K562 (cell line): ENCODE measurements around the gene ANGEL2. TPM values are rescaled to one million over a fixed set of nuclear protein-coding genes. Genes with fewer than 3 reads are reported as not detected.
A peak's percentile ranks its signal among the peaks of the same experiment; 100 is the strongest.

Source experiments
- ARNT ChIP-seq, 2 experiments: fragments of 450-650 bp; IDR thresholded peaks; 2 replicates each; pipeline ENCODE4 v1.6.1; 2016; ENCODE audit warnings: mild to moderate bottlenecking in 1 of 2
- ATF4 ChIP-seq: fragments of 450-650 bp; formaldehyde crosslinking; IDR thresholded peaks from 2 replicates; pipeline ENCODE4 v1.4.0; 2022; ENCODE audit warnings: mild to moderate bottlenecking, moderate library complexity
- C11orf30 ChIP-seq: fragments of 450-650 bp; IDR thresholded peaks from 2 replicates; pipeline ENCODE4 v1.6.1; 2016; ENCODE audit warnings: low read depth, mild to moderate bottlenecking
- CLOCK ChIP-seq: fragments of 250-450 bp; sonication (Bioruptor Pico); IDR thresholded peaks from 2 replicates; pipeline ENCODE4 v1.4.0; 2020; ENCODE audit warnings: mild to moderate bottlenecking, moderate library complexity, borderline replicate concordance
- GABPA ChIP-seq: fragments of 200-800 bp; sonication (Bioruptor generic); conservative IDR thresholded peaks from 2 replicates; pipeline ENCODE4 v1.6.1; 2016; ENCODE audit warnings: low read depth, missing genetic modification characterization, missing compliant biosample characterization
- HLTF ChIP-seq: fragments of 450-650 bp; IDR thresholded peaks from 2 replicates; pipeline ENCODE4 v1.6.1; 2016
- HNRNPL ChIP-seq: fragments of 200-400 bp; formaldehyde crosslinking; IDR thresholded peaks from 2 replicates; pipeline ENCODE4 v1.6.1; 2017; ENCODE audit warnings: low read depth, mild to moderate bottlenecking, low read length
- KDM1A ChIP-seq, 2 experiments: fragments of 450-650 bp; IDR thresholded peaks; 2 replicates each; pipeline ENCODE4 v1.6.1; 2016; ENCODE audit warnings: mild to moderate bottlenecking in 2 of 2
- NFE2L1 ChIP-seq: fragments of 450-650 bp; IDR thresholded peaks from 2 replicates; pipeline ENCODE4 v1.6.1; 2016; ENCODE audit warnings: missing genetic modification characterization, low read depth, mild to moderate bottlenecking, missing compliant biosample characterization, moderate library complexity, borderline replicate concordance
- PHF21A ChIP-seq: fragments of 450-650 bp; IDR thresholded peaks from 2 replicates; pipeline ENCODE4 v1.6.1; 2017; ENCODE audit warnings: low read depth, borderline replicate concordance
- PURB ChIP-seq: sonication (generic); formaldehyde crosslinking; IDR thresholded peaks from 2 replicates; pipeline ENCODE4 v1.9.0; 2021; ENCODE audit warnings: low read depth, mild to moderate bottlenecking, missing genetic modification reagents
- SRF ChIP-seq, 2 experiments: fragments of 250-450, 450-650 bp in 1 of 2; sonication (Bioruptor Pico) in 1 of 2; sonication (generic) in 1 of 2; formaldehyde crosslinking; IDR thresholded peaks; 2 replicates each; pipeline versions ENCODE4 v1.5.0 to v1.5.1; 2020 to 2022; ENCODE audit warnings: mild to moderate bottlenecking in 1 of 2, missing genetic modification reagents in 1 of 2
- SRSF1 ChIP-seq: fragments of 200-400 bp; formaldehyde crosslinking; IDR thresholded peaks from 2 replicates; pipeline ENCODE4 v1.6.1; 2017; ENCODE audit warnings: mild to moderate bottlenecking, low read depth, low read length, moderate library complexity
- TAF15 ChIP-seq: fragments of 200-400 bp; formaldehyde crosslinking; IDR thresholded peaks from 2 replicates; pipeline ENCODE4 v1.6.1; 2017; ENCODE audit warnings: mild to moderate bottlenecking, low read depth, low read length, moderate library complexity
- ZFP1 ChIP-seq: fragments of 450-650 bp; formaldehyde crosslinking; IDR thresholded peaks from 2 replicates; pipeline ENCODE4 v1.4.0; 2020; ENCODE audit warnings: mild to moderate bottlenecking, mixed read lengths
- ZNF444 ChIP-seq: fragments of 250-450 bp; sonication (Bioruptor Pico); IDR thresholded peaks from 2 replicates; pipeline ENCODE4 v1.4.0; 2020; ENCODE audit warnings: mild to moderate bottlenecking, moderate library complexity
- ZNF583 ChIP-seq: fragments of 250-450 bp; sonication (Bioruptor Pico); IDR thresholded peaks from 2 replicates; pipeline ENCODE4 v1.4.0; 2020
- ZNF695 ChIP-seq: fragments of 450-650 bp; formaldehyde crosslinking; IDR thresholded peaks from 2 replicates; pipeline ENCODE4 v1.4.0; 2020; ENCODE audit warnings: mild to moderate bottlenecking, moderate library complexity
- ZNF830 ChIP-seq: fragments of 250-450 bp; sonication (Bioruptor Pico); IDR thresholded peaks from 2 replicates; pipeline ENCODE4 v1.5.0; 2021; ENCODE audit warnings: mild to moderate bottlenecking
- polyA plus RNA-seq, 8 experiments: library from polyadenylated mRNA; depleted of rRNA in 4 of 8; stranded (reverse) in 5 of 8; unstranded in 3 of 8; fragments of >200 nt; fragmentation: Nextera tagmentation in 2 of 8; fragmentation: Illumina TruSeq in 1 of 8; extraction: Ambion mirVana in 2 of 8; extraction: Trizol in 1 of 8; gene quantifications; 2 replicates each; pipeline versions ENCODE4 v1.2.1 to v1.2.3, GENCODE V29; 2011 to 2014; ENCODE audit warnings: inconsistent platforms in 1 of 8, missing spikeins in 1 of 8
- total RNA-seq, 7 experiments: library from RNA; depleted of rRNA in 6 of 7; stranded (reverse); fragments of >200 nt in 6 of 7; fragmentation: Illumina TruSeq in 2 of 7; extraction: Trizol in 2 of 7; gene quantifications; 2 replicates each; pipeline versions ENCODE4 v1.2.1 to v1.2.3, GENCODE V29; 2011 to 2021; ENCODE audit warnings: low replicate concordance in 1 of 7
- TF ChIP-seq, protein P1 (sequence below): fragments of 200-800 bp; sonication (Bioruptor generic); IDR thresholded peaks from 2 replicates; pipeline ENCODE4 v1.6.1; 2016; ENCODE audit warnings: missing genetic modification characterization, missing compliant biosample characterization

ANGEL2 gene
- total and polyA plus RNA-seq, 9 of the 15 experiments (the other 6 are each of a cell fraction or from before 2014, with no cell fraction given): 6.8 to 34.6 (median 26.2) TPM

GRCh38 chr1:213049232-213049631 is 33.6 kb upstream of the ANGEL2 start (continued):
- TF ChIP-seq ATF4 (CRISPR knock-in tag) (peak; percentile 89; the same call in 1 of the 2 replicates), NFE2L1 (tag) (peak; percentile 97), TAF15 (no peak), C11orf30 (peak; percentile 100), KDM1A (IDR thresholded peaks at IDR 0.05) (peak; percentile 37 to 39; a peak in 1 of 4 replicates), ZNF830 (CRISPR knock-in tag) (no peak), HLTF (0 out of 2 replicates have a peak, but pooled peaks have one; percentile 10), PHF21A (no peak), ZFP1 (CRISPR knock-in tag) (no peak), ARNT (IDR thresholded peaks at IDR 0.05) (peak in 1 of 2 experiments; percentile 86; a peak in 2 of 4 replicates), PURB (CRISPR knock-in tag) (no peak), ZNF695 (no peak), SRF (CRISPR knock-in tag; IDR thresholded peaks at IDR 0.05) (no peak), CLOCK (0 out of 2 replicates have a peak, but pooled peaks have one; percentile 36), SRSF1 (no peak), HNRNPL (no peak), ZNF583 (CRISPR knock-in tag) (peak; percentile 60; the same call in 1 of the 2 replicates), GABPA (tag) (no peak), ZNF444 (CRISPR knock-in tag) (0 out of 2 replicates have a peak, but pooled peaks have one; percentile 17)
- TF ChIP-seq, protein P1, sequence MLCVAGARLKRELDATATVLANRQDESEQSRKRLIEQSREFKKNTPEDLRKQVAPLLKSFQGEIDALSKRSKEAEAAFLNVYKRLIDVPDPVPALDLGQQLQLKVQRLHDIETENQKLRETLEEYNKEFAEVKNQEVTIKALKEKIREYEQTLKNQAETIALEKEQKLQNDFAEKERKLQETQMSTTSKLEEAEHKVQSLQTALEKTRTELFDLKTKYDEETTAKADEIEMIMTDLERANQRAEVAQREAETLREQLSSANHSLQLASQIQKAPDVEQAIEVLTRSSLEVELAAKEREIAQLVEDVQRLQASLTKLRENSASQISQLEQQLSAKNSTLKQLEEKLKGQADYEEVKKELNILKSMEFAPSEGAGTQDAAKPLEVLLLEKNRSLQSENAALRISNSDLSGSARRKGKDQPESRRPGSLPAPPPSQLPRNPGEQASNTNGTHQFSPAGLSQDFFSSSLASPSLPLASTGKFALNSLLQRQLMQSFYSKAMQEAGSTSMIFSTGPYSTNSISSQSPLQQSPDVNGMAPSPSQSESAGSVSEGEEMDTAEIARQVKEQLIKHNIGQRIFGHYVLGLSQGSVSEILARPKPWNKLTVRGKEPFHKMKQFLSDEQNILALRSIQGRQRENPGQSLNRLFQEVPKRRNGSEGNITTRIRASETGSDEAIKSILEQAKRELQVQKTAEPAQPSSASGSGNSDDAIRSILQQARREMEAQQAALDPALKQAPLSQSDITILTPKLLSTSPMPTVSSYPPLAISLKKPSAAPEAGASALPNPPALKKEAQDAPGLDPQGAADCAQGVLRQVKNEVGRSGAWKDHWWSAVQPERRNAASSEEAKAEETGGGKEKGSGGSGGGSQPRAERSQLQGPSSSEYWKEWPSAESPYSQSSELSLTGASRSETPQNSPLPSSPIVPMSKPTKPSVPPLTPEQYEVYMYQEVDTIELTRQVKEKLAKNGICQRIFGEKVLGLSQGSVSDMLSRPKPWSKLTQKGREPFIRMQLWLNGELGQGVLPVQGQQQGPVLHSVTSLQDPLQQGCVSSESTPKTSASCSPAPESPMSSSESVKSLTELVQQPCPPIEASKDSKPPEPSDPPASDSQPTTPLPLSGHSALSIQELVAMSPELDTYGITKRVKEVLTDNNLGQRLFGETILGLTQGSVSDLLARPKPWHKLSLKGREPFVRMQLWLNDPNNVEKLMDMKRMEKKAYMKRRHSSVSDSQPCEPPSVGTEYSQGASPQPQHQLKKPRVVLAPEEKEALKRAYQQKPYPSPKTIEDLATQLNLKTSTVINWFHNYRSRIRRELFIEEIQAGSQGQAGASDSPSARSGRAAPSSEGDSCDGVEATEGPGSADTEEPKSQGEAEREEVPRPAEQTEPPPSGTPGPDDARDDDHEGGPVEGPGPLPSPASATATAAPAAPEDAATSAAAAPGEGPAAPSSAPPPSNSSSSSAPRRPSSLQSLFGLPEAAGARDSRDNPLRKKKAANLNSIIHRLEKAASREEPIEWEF: peak; percentile 61; the same call in 1 of the 2 replicates
